CD14-positive monocyte (primary cell): ENCODE results near the gene TMEM88. TPM values are rescaled to one million over a fixed set of nuclear protein-coding genes. Genes with fewer than 3 reads are reported as not detected.
A peak's percentile ranks its signal among the peaks of the same experiment; 100 is the strongest.

Experiments used
- DNase-seq, 3 donors: peaks; one replicate each; pipeline ENCODE4 v3.0.0-alpha.2; 2011 to 2022
- H2AFZ ChIP-seq: 2 replicates; pipeline ENCODE4 v1.6.0; 2012; ENCODE audit warnings: mild to moderate bottlenecking, low read depth, low read length, inconsistent platforms; ENCODE audit not compliant: insufficient read depth, poor library complexity, severe bottlenecking
- H3K27ac ChIP-seq, 2 donors: 1 replicate in 1 of 2; 2 replicates in 1 of 2; pipeline ENCODE4 v1.5.1; 2012 to 2013; ENCODE audit warnings: low read length in 2 of 2, control low read depth in 1 of 2, inconsistent platforms in 1 of 2, low read depth in 1 of 2, mild to moderate bottlenecking in 1 of 2
- H3K27me3 ChIP-seq, 2 donors: one replicate each; pipeline versions ENCODE4 v1.6.0 to v1.6.1; 2011 to 2013; ENCODE audit warnings: low read length in 2 of 2; ENCODE audit not compliant: control insufficient read depth in 2 of 2, insufficient read depth in 2 of 2
- H3K36me3 ChIP-seq, 2 donors: replicated peaks in 1 of 2; 1 replicate in 1 of 2; 2 replicates in 1 of 2; pipeline versions ENCODE4 v1.5.1 to v1.6.1; 2012 to 2013; ENCODE audit warnings: low read length in 2 of 2, control low read depth in 1 of 2, inconsistent platforms in 1 of 2, mild to moderate bottlenecking in 1 of 2; ENCODE audit not compliant: insufficient read depth in 2 of 2, control insufficient read depth in 1 of 2
- H3K4me1 ChIP-seq, 2 donors: 1 replicate in 1 of 2; 2 replicates in 1 of 2; pipeline versions ENCODE4 v1.5.1 to v1.6.1; 2012 to 2013; ENCODE audit warnings: low read length in 2 of 2, control low read depth in 1 of 2, inconsistent platforms in 1 of 2, mild to moderate bottlenecking in 1 of 2, moderate library complexity in 1 of 2; ENCODE audit not compliant: insufficient read depth in 2 of 2, control insufficient read depth in 1 of 2
- H3K4me2 ChIP-seq: replicated peaks from 2 replicates; pipeline ENCODE3; 2012; ENCODE audit warnings: low read length, moderate library complexity, mild to moderate bottlenecking; ENCODE audit not compliant: poor library complexity, severe bottlenecking; ENCODE audit errors: extremely low read depth
- H3K4me3 ChIP-seq, 3 experiments: fragments of 200-600 bp in 1 of 3; sonication (generic) in 1 of 3; replicated peaks in 1 of 3; 1 replicate in 2 of 3; 2 replicates in 1 of 3; pipeline ENCODE4 v1.5.1; 2011 to 2013; ENCODE audit warnings: low read length in 3 of 3, mild to moderate bottlenecking in 3 of 3, control low read depth in 2 of 3, low read depth in 2 of 3, inconsistent platforms in 1 of 3, moderate library complexity in 1 of 3
- H3K79me2 ChIP-seq: 2 replicates; pipeline ENCODE4 v1.6.0; 2012; ENCODE audit warnings: mild to moderate bottlenecking, control low read depth, inconsistent platforms, low read length, moderate library complexity; ENCODE audit not compliant: insufficient read depth
- H3K9ac ChIP-seq: 2 replicates; pipeline ENCODE4 v1.6.0; 2017; ENCODE audit warnings: low read length, mild to moderate bottlenecking; ENCODE audit not compliant: insufficient read depth, poor library complexity, severe bottlenecking
- H3K9me3 ChIP-seq, 2 donors: replicated peaks in 1 of 2; 1 replicate in 1 of 2; 2 replicates in 1 of 2; pipeline versions ENCODE4 v1.5.1 to v1.6.1; 2012 to 2013; ENCODE audit warnings: low read length in 2 of 2, control low read depth in 1 of 2; ENCODE audit not compliant: control insufficient read depth in 1 of 2, insufficient read depth in 1 of 2
- H4K20me1 ChIP-seq: 2 replicates; pipeline ENCODE4 v1.6.0; 2012; ENCODE audit warnings: mild to moderate bottlenecking, low read length, control low read depth, moderate library complexity; ENCODE audit not compliant: insufficient read depth
- H3K27ac Mint-ChIP-seq, 7 donors: one replicate each; pipeline ENCODE4 v1.8.0; 2020; ENCODE audit warnings: mild to moderate bottlenecking in 7 of 7, mixed read lengths in 7 of 7, moderate library complexity in 6 of 7, inconsistent platforms in 2 of 7
- H3K27me3 Mint-ChIP-seq, 3 donors: one replicate each; pipeline ENCODE4 v1.8.0; 2021 to 2022; ENCODE audit warnings: low read depth in 3 of 3, mild to moderate bottlenecking in 3 of 3, mixed read lengths in 3 of 3, moderate library complexity in 3 of 3, inconsistent platforms in 1 of 3
- H3K36me3 Mint-ChIP-seq, 2 donors: one replicate each; pipeline ENCODE4 v1.8.0; 2020; ENCODE audit warnings: mixed read lengths in 2 of 2, inconsistent platforms in 1 of 2, mild to moderate bottlenecking in 1 of 2
- H3K4me1 Mint-ChIP-seq: one replicate; pipeline ENCODE4 v1.8.0; 2020; ENCODE audit warnings: mild to moderate bottlenecking, mixed read lengths
- H3K4me3 Mint-ChIP-seq, 2 donors: one replicate each; pipeline ENCODE4 v1.8.0; 2020; ENCODE audit warnings: mild to moderate bottlenecking in 2 of 2, mixed read lengths in 2 of 2, moderate library complexity in 1 of 2
- H3K9me3 Mint-ChIP-seq, 7 donors: one replicate each; pipeline ENCODE4 v1.8.0; 2020 to 2022; ENCODE audit warnings: mixed read lengths in 7 of 7, mild to moderate bottlenecking in 6 of 7, moderate library complexity in 6 of 7, inconsistent platforms in 2 of 7
- WGBS: methylation state at CpG from one replicate; pipeline ENCODE4 v1.1.5; 2013; ENCODE audit warnings: missing lambda C conversion rate; ENCODE audit not compliant: insufficient coverage; 5-methylcytosine and 5-hydroxymethylcytosine counted together
- intact Hi-C, 2 donors: fragments of 100-400 bp; cut with micrococcal nuclease; formaldehyde crosslinking; loops; one replicate each; pipeline versions ENCODE4 v1.15.0 to v1.15.1; 2023
- polyA plus RNA-seq, 3 donors: library from polyadenylated mRNA; depleted of rRNA in 1 of 3; unstranded in 2 of 3; stranded (reverse) in 1 of 3; fragments of 300-500 nt in 2 of 3; fragments of >200 nt in 1 of 3; fragmentation: Illumina TruSeq in 2 of 3; gene quantifications; 1 replicate in 2 of 3; 2 replicates in 1 of 3; pipeline ENCODE4 v1.2.3, GENCODE V29; 2012 to 2021
- TF ChIP-seq, protein P1 (sequence below): fragments of 200-600 bp; IDR thresholded peaks from one replicate; pipeline ENCODE4 v1.8.0; 2022; ENCODE audit warnings: antibody characterized with exemption, mild to moderate bottlenecking

Gene TMEM88
- polyA plus RNA-seq, 3 donors: 10.2 TPM; not detected in 2

DNA sequence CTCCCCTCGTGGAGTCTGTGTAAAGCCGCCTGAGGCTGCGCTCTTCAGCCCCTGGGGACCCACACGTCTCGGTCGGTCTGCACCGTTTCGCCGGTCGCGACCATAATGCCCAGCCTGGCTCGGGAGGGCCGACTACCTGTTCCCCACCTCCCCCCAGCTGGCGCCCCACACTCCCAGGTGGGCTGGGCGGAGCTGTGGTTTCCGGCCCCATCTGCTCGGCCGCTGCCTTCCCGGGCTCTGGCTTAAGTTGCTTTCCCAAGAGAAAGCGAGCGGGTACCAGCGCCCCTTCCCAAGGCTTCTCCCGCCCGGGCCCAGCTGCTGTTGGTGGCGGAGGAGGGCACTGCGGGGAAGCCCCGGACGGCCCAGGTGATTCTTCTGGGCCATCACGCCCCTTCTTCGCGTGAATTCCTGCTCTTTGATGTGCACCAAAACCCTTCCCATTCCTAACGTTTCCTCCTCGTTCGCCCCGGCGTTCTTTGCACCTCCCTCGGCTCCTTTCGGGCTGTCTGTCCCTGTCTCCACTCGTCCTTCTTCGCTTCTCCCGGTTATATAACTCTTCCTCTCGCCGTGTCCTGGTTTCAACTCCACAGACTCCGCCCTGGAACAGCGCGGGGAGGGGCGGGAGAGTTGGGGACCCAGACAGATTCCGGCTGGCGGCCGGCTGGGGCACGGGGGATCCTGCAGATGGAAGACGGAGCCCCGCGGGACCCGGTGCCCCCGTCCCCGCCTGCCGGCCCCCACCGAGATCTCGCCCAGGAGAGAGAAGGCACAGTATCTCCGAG, 18.9 kb upstream of the TMEM88 start:
- Histone ChIP-seq H3K79me2 (peaks cover 38% of the 10 kb centered on the region), H3K4me2 (peak overlapping the region; percentile 95), H4K20me1 (peaks cover 4% of the 10 kb centered on the region), H3K9ac (peak overlapping the region; percentile 91), H3K4me1 (peaks cover 63 to 72% of the 10 kb centered on the region in 2 donors), H3K27ac (peak overlapping the region; percentile 93 to 98), H3K36me3 (peaks cover 0 to 3% of the 10 kb centered on the region in 2 donors), H2AFZ (no peak overlapping the region), H3K4me3 (peak overlapping the region; percentile 71 to 92 (median 72)), H3K27me3 (no peaks in the 10 kb centered on the region), H3K9me3 (no peaks in the 10 kb centered on the region)
- 0% methylated on average over 45 of the region's 61 CpGs for WGBS
- H3K4me1 Mint-ChIP-seq: peaks cover 56% of the 10 kb centered on the region
- peaks cover 0 to 2% (median 0%) of the 10 kb centered on the region in 7 donors for H3K9me3 Mint-ChIP-seq
- peaks cover 11 to 13% (median 12%) of the 10 kb centered on the region in 3 donors for H3K27me3 Mint-ChIP-seq
- DNase-seq: peak in 1 of 3 donors; percentile 7
- H3K4me3 Mint-ChIP-seq: peak overlapping the region; percentile 94 to 95
- TF ChIP-seq, protein P1, sequence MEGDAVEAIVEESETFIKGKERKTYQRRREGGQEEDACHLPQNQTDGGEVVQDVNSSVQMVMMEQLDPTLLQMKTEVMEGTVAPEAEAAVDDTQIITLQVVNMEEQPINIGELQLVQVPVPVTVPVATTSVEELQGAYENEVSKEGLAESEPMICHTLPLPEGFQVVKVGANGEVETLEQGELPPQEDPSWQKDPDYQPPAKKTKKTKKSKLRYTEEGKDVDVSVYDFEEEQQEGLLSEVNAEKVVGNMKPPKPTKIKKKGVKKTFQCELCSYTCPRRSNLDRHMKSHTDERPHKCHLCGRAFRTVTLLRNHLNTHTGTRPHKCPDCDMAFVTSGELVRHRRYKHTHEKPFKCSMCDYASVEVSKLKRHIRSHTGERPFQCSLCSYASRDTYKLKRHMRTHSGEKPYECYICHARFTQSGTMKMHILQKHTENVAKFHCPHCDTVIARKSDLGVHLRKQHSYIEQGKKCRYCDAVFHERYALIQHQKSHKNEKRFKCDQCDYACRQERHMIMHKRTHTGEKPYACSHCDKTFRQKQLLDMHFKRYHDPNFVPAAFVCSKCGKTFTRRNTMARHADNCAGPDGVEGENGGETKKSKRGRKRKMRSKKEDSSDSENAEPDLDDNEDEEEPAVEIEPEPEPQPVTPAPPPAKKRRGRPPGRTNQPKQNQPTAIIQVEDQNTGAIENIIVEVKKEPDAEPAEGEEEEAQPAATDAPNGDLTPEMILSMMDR: no peak
- H3K27ac Mint-ChIP-seq: peak overlapping the region; percentile 91 to 100 (median 98)
- intact Hi-C loops: loop anchor here (1.0 to 10.0 kb wide), 4 partner anchors 8 to 319 kb away; partner anchors contain the start of genes NAA38 (in 1 of the 2) and PER1 (in 1 of the 2)
- H3K36me3 Mint-ChIP-seq: peaks cover 15 to 19% of the 10 kb centered on the region in 2 donors

DNA sequence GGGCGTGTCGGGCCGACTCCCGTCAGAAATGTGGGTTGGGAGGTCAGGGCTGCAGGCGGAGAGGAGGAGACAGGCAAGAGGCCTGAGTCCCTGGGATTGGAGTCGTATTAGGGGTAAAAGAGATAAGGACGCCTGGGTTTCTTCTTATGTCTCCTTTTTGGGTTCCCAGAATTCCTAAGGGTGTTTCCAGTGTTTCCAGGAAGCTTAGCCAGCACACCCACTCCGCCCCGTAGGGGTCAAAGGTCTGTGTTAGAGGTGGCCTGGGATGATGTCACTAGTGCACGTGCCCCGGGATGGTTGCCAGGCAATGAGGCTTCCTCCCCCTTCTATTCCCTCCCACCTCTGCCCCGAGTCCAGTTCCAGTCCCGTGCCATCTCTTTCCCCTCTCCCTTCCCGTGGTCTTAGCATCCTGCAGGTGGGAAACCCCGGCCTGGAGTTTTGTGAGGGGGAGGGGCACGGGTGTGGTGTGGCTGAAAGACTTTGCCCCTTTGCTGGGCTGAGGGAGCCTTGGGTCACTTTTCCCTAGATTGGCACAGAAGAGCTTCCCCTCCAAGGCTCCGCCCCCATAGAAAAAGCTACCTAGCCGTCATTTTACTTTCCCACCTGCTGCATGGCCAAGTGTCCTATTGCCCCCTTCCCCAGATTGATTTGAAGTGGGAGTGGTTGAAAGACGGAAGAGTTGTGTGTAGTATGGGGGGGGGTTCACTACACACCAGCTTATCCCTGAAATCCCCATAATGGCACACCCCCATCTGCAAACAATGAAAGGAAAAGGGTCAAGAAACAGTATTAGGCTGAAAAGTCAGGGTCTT, 18.1 kb upstream of the TMEM88 start:
- Mint-ChIP-seq H3K36me3 (peaks cover 17 to 24% of the 10 kb centered on the region in 2 donors), H3K4me1 (peaks cover 61% of the 10 kb centered on the region), H3K27me3 (peaks cover 11 to 16% (median 12%) of the 10 kb centered on the region in 3 donors), H3K27ac (peak overlapping the region; percentile 91 to 100 (median 98)), H3K4me3 (peak overlapping the region; percentile 94 to 95), H3K9me3 (peaks cover 0 to 2% (median 0%) of the 10 kb centered on the region in 7 donors)
- Histone ChIP-seq H3K9ac (peak overlapping the region; percentile 91), H3K4me2 (peak overlapping the region; percentile 95), H4K20me1 (peaks cover 4% of the 10 kb centered on the region), H3K9me3 (no peaks in the 10 kb centered on the region), H3K36me3 (peaks cover 0 to 3% of the 10 kb centered on the region in 2 donors), H2AFZ (no peak overlapping the region), H3K27me3 (no peaks in the 10 kb centered on the region), H3K79me2 (peaks cover 42% of the 10 kb centered on the region), H3K4me3 (peak overlapping the region; percentile 71 to 92 (median 72)), H3K4me1 (peaks cover 69 to 78% of the 10 kb centered on the region in 2 donors), H3K27ac (peak overlapping the region; percentile 93 to 98)
- TF ChIP-seq, protein P1: no peak
- peak; percentile 91 to 98 (median 93) for DNase-seq
- 0% methylated on average over 5 of the region's 19 CpGs for WGBS
- intact Hi-C loops: loop anchor here in 1 of 2 donors (10.0 kb wide), 1 partner anchor 318 kb away; the partner anchor contains the start of gene PER1
